ENCODE measurements around the gene GPC4. TPM values are rescaled to one million over a fixed set of nuclear protein-coding genes. Genes with fewer than 3 reads are reported as not detected.

The GPC4 gene
- total and polyA plus RNA-seq, 10 of the 15 experiments (the other 5 are each of a cell fraction or from before 2014, with no cell fraction given): 0.04 to 5.8 (median 0.13) TPM

GRCh38 chrX:133366735-133367134 lies 48.6 kb downstream of the GPC4 start:
- Histone ChIP-seq H3K4me1 (ENCODE audit: control insufficient read depth, insufficient read depth, low read length) (no peaks in the 10 kb centered on the region), H3K27me3 (replicated peaks in 1 of 2; ENCODE audit: control insufficient read depth in 2 of 2, insufficient read depth in 2 of 2, low read length in 1 of 2) (no peaks in the 10 kb centered on the region), H3K36me3 (ENCODE audit: control insufficient read depth in 2 of 2, insufficient read depth in 2 of 2, low read length in 1 of 2) (no peaks in the 10 kb centered on the region), H2AFZ (ENCODE audit: control insufficient read depth, low read depth, low read length) (no peak overlapping the region), H3K9ac (ENCODE audit: control insufficient read depth, insufficient read depth, low read length) (no peak overlapping the region), H3K4me2 (ENCODE audit: control insufficient read depth, insufficient read depth) (no peak overlapping the region), H3K27ac (ENCODE audit: control insufficient read depth, insufficient read depth) (no peak overlapping the region), H3K79me2 (ENCODE audit: control insufficient read depth, insufficient read depth, low read length) (no peaks in the 10 kb centered on the region), H3K4me3 (no peak overlapping the region), H4K20me1 (ENCODE audit: control insufficient read depth, insufficient read depth) (no peaks in the 10 kb centered on the region), H3K9me3 (replicated peaks; ENCODE audit: control insufficient read depth, insufficient read depth, low read length) (no peaks in the 10 kb centered on the region)
- in situ Hi-C loops (cut with MboI) (no loop called here), intact Hi-C loops (cut with micrococcal nuclease; ENCODE audit: unreplicated experiment) (no loop called here)
- POLR2A ChIA-PET: no interaction called here
- 0 out of 2 replicates have a peak, but pooled peaks have one; percentile 19 for TF ChIP-seq NFYB (IDR thresholded peaks at IDR 0.05; ENCODE audit: insufficient read depth, low read depth, low read length)
- no peak for TF ChIP-seq YY1 (IDR thresholded peaks at IDR 0.05; ENCODE audit: low read depth, low read length)
- CTCF ChIA-PET: no interaction called here
- DNase-seq (ENCODE audit: low read depth, low spot score) (no peak), FAIRE-seq (no peak), ATAC-seq (peak; percentile 47)
- RAD21 ChIA-PET (ENCODE audit: unreplicated experiment): no interaction called here
- SMC1A ChIA-PET (ENCODE audit: uncharacterized antibody, unreplicated experiment): interaction anchor here (1.1 kb wide), 1 partner anchor 26 kb away, joined by 3 read pairs; no protein-coding TSS in a partner anchor
- BruUV-seq (replicated peaks): no TSS peak

- in situ Hi-C loops (cut with MboI): no loop called here
- CTCF ChIA-PET: no interaction called here
- SMC1A ChIA-PET (ENCODE audit: uncharacterized antibody, unreplicated experiment): interaction anchor here (0.8 to 2.3 kb wide), 10 partner anchors 7 to 47 kb away, joined by 3 to 12 read pairs (median 5); no protein-coding TSS in a partner anchor
- TF ChIP-seq CEBPZ (IDR thresholded peaks at IDR 0.05; ENCODE audit: low read depth, low read length) (no peak), TCF7 (IDR thresholded peaks at IDR 0.05; ENCODE audit: borderline replicate concordance) (no peak), NFYA (IDR thresholded peaks at IDR 0.05; ENCODE audit: borderline replicate concordance, low read depth, low read length) (no peak), MLLT1 (IDR thresholded peaks at IDR 0.05) (no peak), MYB (IDR thresholded peaks at IDR 0.05; ENCODE audit: borderline replicate concordance, low read depth, low read length) (no peak), CTCF (IDR thresholded peaks at IDR 0.05 in 2 of 3, conservative IDR thresholded peaks at IDR 0.05 in 1 of 3; ENCODE audit: control insufficient read depth in 2 of 3, extremely low read depth in 1 of 3, insufficient read depth in 1 of 3, low read depth in 3 of 3, low read length in 3 of 3) (no peak), NFIC (IDR thresholded peaks at IDR 0.05; ENCODE audit: low read depth, low read length) (no peak)
These were observed 49.2 kb downstream of the GPC4 start for GRCh38 chrX:133365871-133366611.

More at GRCh38 chrX:133365871-133366611, 49.2 kb downstream of the GPC4 start:
- H3K79me2 ChIP-seq (ENCODE audit: control insufficient read depth, insufficient read depth, low read length): no peaks in the 10 kb centered on the region
- intact Hi-C loops (cut with micrococcal nuclease; ENCODE audit: unreplicated experiment): no loop called here
- POLR2A ChIA-PET: interaction anchor here (1.5 to 2.0 kb wide), 2 partner anchors 11 to 24 kb away, joined by 5 to 7 read pairs; no protein-coding TSS in a partner anchor
- H3K9me3 ChIP-seq (replicated peaks; ENCODE audit: control insufficient read depth, insufficient read depth, low read length): no peaks in the 10 kb centered on the region
- H3K9ac ChIP-seq (ENCODE audit: control insufficient read depth, insufficient read depth, low read length): no peak overlapping the region
- no peaks in the 10 kb centered on the region for H3K36me3 ChIP-seq (ENCODE audit: control insufficient read depth in 2 of 2, insufficient read depth in 2 of 2, low read length in 1 of 2)
- H2AFZ ChIP-seq (ENCODE audit: control insufficient read depth, low read depth, low read length): no peak overlapping the region
- no peaks in the 10 kb centered on the region for H4K20me1 ChIP-seq (ENCODE audit: control insufficient read depth, insufficient read depth)
- ATAC-seq: 0 out of 3 replicates have a peak, but pooled peaks have one; percentile 28
- H3K27me3 ChIP-seq (replicated peaks in 1 of 2; ENCODE audit: control insufficient read depth in 2 of 2, insufficient read depth in 2 of 2, low read length in 1 of 2): no peaks in the 10 kb centered on the region
- H3K4me2 ChIP-seq (ENCODE audit: control insufficient read depth, insufficient read depth): no peak overlapping the region
- H3K4me1 ChIP-seq (ENCODE audit: control insufficient read depth, insufficient read depth, low read length): no peaks in the 10 kb centered on the region
- no peak for FAIRE-seq
- no TSS peak for BruUV-seq (replicated peaks)
- H3K27ac ChIP-seq (ENCODE audit: control insufficient read depth, insufficient read depth): no peak overlapping the region
- no peak for DNase-seq (ENCODE audit: low read depth, low spot score)
- RAD21 ChIA-PET (ENCODE audit: unreplicated experiment): interaction anchor here (0.7 to 1.9 kb wide), 5 partner anchors 20 to 31 kb away, joined by 3 to 7 read pairs (median 4); no protein-coding TSS in a partner anchor
- WGBS (ENCODE audit: insufficient coverage, insufficient replicate concordance, low lambda C conversion rate, missing lambda C conversion rate): 0% methylated on average over 1 of the region's 1 CpG
- no peak overlapping the region for H3K4me3 ChIP-seq
